GM15510 (cell line): Measurements from ENCODE around the gene PIK3R6.

Experiments
- POLR2A ChIP-seq: IDR thresholded peaks from 3 replicates; pipeline ENCODE4 v1.6.1; 2011; ENCODE audit warnings: borderline replicate concordance; ENCODE audit not compliant: insufficient read length; ENCODE audit errors: extremely low read depth

Gene PIK3R6

GRCh38 chr17:8867361-8867981 is at the start of gene PIK3R6:
TSS of gene PIK3R6 (minus strand) at chr17:8867674. CDS start at chr17:8849794, 17,880 bp downstream.
- TF ChIP-seq POLR2A = peak; percentile 83

- no peak for TF ChIP-seq POLR2A
These were observed 49.0 kb upstream of the PIK3R6 start for GRCh38 chr17:8916466-8916865.

- TF ChIP-seq POLR2A = no peak
These were observed 47.1 kb upstream of the PIK3R6 start for GRCh38 chr17:8914554-8914953.

GRCh38 chr17:8913879-8914278 is 46.4 kb upstream of the PIK3R6 start:
- no peak for TF ChIP-seq POLR2A

- no peak for TF ChIP-seq POLR2A
These were observed 45.6 kb upstream of the PIK3R6 start for GRCh38 chr17:8913091-8913490.

- TF ChIP-seq POLR2A = no peak
These were observed 44.9 kb upstream of the PIK3R6 start for GRCh38 chr17:8912084-8912981.

- no peak for TF ChIP-seq POLR2A
These were observed 43.6 kb upstream of the PIK3R6 start for GRCh38 chr17:8910969-8911604.

- TF ChIP-seq POLR2A = no peak
These were observed 42.3 kb upstream of the PIK3R6 start for GRCh38 chr17:8909586-8910270.

GRCh38 chr17:8905331-8905730 is 37.9 kb upstream of the PIK3R6 start:
- no peak for TF ChIP-seq POLR2A

GRCh38 chr17:8904686-8905085 is 37.2 kb upstream of the PIK3R6 start:
- TF ChIP-seq POLR2A = no peak

GRCh38 chr17:8904201-8904600 is 36.7 kb upstream of the PIK3R6 start:
- no peak for TF ChIP-seq POLR2A

GRCh38 chr17:8900626-8901585 is 33.4 kb upstream of the PIK3R6 start:
- TF ChIP-seq POLR2A = peak; percentile 17

GRCh38 chr17:8900207-8900606 is 32.7 kb upstream of the PIK3R6 start:
- TF ChIP-seq POLR2A = no peak

- no peak for TF ChIP-seq POLR2A
These were observed 31.2 kb upstream of the PIK3R6 start for GRCh38 chr17:8898636-8899035.
